ENCODE results near the gene ZBTB38. TPM values are rescaled to one million over a fixed set of nuclear protein-coding genes. Genes with fewer than 3 reads are reported as not detected.

The ZBTB38 gene
- total RNA-seq, 2 donors from 2014 or later: 151 to 169 TPM

- DNase-seq (ENCODE audit: low spot score): no peak
- Histone ChIP-seq H3K4me3 (no peak overlapping the region), H3K36me3 (no peaks in the 10 kb centered on the region), H3K27ac (peak overlapping the region in 1 of 2 donors; percentile 0), H3K9me3 (no peaks in the 10 kb centered on the region), H3K4me1 (replicated peaks) (peaks cover 7% of the 10 kb centered on the region), H3K27me3 (replicated peaks; ENCODE audit: insufficient read depth) (no peaks in the 10 kb centered on the region)
- intact Hi-C loops (cut with DNase I): no loop called here
- WGBS: 87% methylated on average over 5 of the region's 5 CpGs
- TF ChIP-seq POLR2A (IDR thresholded peaks at IDR 0.05) (no peak), POLR2AphosphoS5 (IDR thresholded peaks at IDR 0.05) (no peak)
- TF ChIP-seq, protein P1, sequence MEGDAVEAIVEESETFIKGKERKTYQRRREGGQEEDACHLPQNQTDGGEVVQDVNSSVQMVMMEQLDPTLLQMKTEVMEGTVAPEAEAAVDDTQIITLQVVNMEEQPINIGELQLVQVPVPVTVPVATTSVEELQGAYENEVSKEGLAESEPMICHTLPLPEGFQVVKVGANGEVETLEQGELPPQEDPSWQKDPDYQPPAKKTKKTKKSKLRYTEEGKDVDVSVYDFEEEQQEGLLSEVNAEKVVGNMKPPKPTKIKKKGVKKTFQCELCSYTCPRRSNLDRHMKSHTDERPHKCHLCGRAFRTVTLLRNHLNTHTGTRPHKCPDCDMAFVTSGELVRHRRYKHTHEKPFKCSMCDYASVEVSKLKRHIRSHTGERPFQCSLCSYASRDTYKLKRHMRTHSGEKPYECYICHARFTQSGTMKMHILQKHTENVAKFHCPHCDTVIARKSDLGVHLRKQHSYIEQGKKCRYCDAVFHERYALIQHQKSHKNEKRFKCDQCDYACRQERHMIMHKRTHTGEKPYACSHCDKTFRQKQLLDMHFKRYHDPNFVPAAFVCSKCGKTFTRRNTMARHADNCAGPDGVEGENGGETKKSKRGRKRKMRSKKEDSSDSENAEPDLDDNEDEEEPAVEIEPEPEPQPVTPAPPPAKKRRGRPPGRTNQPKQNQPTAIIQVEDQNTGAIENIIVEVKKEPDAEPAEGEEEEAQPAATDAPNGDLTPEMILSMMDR (IDR thresholded peaks at IDR 0.05): no peak
Observed at GRCh38 chr3:141397996-141398395, 29.7 kb downstream of the ZBTB38 start.

- intact Hi-C loops (cut with DNase I): no loop called here
- no peak overlapping the region for H3K4me3 ChIP-seq
- H3K4me1 ChIP-seq (replicated peaks): peaks cover under 1% of the 10 kb centered on the region
- H3K9me3 ChIP-seq: no peaks in the 10 kb centered on the region
- no peak for TF ChIP-seq POLR2AphosphoS5 (IDR thresholded peaks at IDR 0.05)
- TF ChIP-seq, protein P1 (IDR thresholded peaks at IDR 0.05): no peak
- no peak for TF ChIP-seq POLR2A (IDR thresholded peaks at IDR 0.05)
- no peak for DNase-seq (ENCODE audit: low spot score)
- no peaks in the 10 kb centered on the region for H3K27me3 ChIP-seq (replicated peaks; ENCODE audit: insufficient read depth)
- no peaks in the 10 kb centered on the region for H3K36me3 ChIP-seq
- H3K27ac ChIP-seq: peak overlapping the region; percentile 39 to 99
- 49% methylated on average over 2 of the region's 2 CpGs for WGBS
Observed at GRCh38 chr3:141399200-141399599, 30.9 kb downstream of the ZBTB38 start.

DNA sequence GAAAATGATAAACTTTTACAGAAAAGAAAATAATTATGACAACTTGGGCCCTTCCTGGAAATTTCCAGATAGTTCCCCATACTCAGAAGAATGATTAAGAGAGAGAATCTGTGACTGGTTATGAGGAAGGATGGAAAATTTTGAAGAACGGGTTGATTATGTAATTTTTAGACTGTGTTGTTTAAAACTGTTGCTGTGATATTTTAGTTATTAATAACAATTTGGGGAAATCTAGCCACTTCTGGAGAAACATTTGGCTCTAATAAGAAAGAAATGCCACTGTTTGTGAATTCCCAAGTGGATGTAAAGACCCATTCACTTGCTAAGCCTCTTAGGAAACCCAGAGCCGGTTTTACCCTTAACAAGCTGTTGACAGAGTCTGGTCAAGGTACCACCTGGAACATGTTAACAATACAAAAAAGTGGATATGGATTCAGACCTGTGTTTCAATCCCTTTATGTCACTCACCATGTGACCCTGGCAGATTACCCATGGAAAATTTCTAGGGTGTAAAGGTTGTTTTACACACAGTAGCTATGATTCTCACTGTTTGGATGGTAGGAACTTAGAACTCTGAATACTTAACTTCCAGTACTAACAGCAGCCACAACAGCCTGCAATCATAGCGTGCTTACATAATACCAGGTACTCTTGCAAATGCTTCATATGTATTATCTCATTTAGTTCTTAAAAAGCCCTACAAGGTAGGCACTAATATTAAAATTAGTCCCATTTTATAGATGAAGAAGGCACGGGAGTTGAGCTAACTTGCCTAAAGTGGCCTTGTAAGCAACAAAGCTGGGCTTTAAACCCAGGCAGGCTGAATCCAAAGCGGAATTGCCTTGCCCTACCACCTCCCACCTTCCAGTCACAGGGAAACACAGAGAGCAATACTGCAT lies 32.0 kb downstream of the ZBTB38 start:
- WGBS: 85% methylated on average over 5 of the region's 5 CpGs
- TF ChIP-seq POLR2AphosphoS5 (IDR thresholded peaks at IDR 0.05) (no peak), POLR2A (IDR thresholded peaks at IDR 0.05) (no peak)
- TF ChIP-seq, protein P1 (IDR thresholded peaks at IDR 0.05): no peak
- Histone ChIP-seq H3K4me1 (replicated peaks) (peaks cover 3% of the 10 kb centered on the region), H3K27me3 (replicated peaks; ENCODE audit: insufficient read depth) (no peaks in the 10 kb centered on the region), H3K9me3 (no peaks in the 10 kb centered on the region), H3K4me3 (no peak overlapping the region), H3K36me3 (no peaks in the 10 kb centered on the region), H3K27ac (peak overlapping the region; percentile 97 to 99)
- no peak for DNase-seq (ENCODE audit: low spot score)
- intact Hi-C loops (cut with DNase I): loop anchor here (5.0 kb wide), 1 partner anchor 42 kb away; no protein-coding TSS in a partner anchor

GRCh38 chr3:141401095-141401494 lies 32.8 kb downstream of the ZBTB38 start:
- Histone ChIP-seq H3K27ac (peak overlapping the region; percentile 97 to 99), H3K4me3 (no peak overlapping the region), H3K36me3 (no peaks in the 10 kb centered on the region), H3K9me3 (no peaks in the 10 kb centered on the region), H3K4me1 (replicated peaks) (peaks cover 3% of the 10 kb centered on the region), H3K27me3 (replicated peaks; ENCODE audit: insufficient read depth) (no peaks in the 10 kb centered on the region)
- DNase-seq (ENCODE audit: low spot score): no peak
- intact Hi-C loops (cut with DNase I): loop anchor here (5.0 kb wide), 1 partner anchor 41 kb away; no protein-coding TSS in a partner anchor
- TF ChIP-seq POLR2A (IDR thresholded peaks at IDR 0.05) (no peak), POLR2AphosphoS5 (IDR thresholded peaks at IDR 0.05) (no peak)
- TF ChIP-seq, protein P1 (IDR thresholded peaks at IDR 0.05): no peak
- 67% methylated on average over 1 of the region's 1 CpG for WGBS
